Testis (tissue), 3 donors: ENCODE results near the gene CTPS2. TPM values are rescaled to one million over a fixed set of nuclear protein-coding genes. Genes with fewer than 3 reads are reported as not detected.

Experiments used
- DNase-seq: peaks from one replicate; pipeline ENCODE4 v3.0.0-alpha.2; 2019
- H3K27ac ChIP-seq, 2 donors: fragments of 200-600 bp; sonication (generic); one replicate each; pipeline ENCODE4 v1.5.1; 2019
- H3K27me3 ChIP-seq: fragments of 200-600 bp; sonication (generic); one replicate; pipeline ENCODE4 v1.5.1; 2019
- H3K36me3 ChIP-seq: fragments of 200-600 bp; sonication (generic); one replicate; pipeline ENCODE4 v1.5.1; 2017; ENCODE audit warnings: low read depth; ENCODE audit errors: missing control alignments
- H3K4me1 ChIP-seq: fragments of 200-600 bp; sonication (generic); one replicate; pipeline ENCODE4 v1.5.1; 2019
- H3K4me3 ChIP-seq, 2 donors: fragments of 200-600 bp; sonication (generic); one replicate each; pipeline ENCODE4 v1.5.1; 2017 to 2019
- H3K9me3 ChIP-seq: fragments of 200-600 bp; sonication (generic); one replicate; pipeline ENCODE4 v1.5.1; 2017
- POLR2A ChIP-seq: fragments of 450-650 bp; IDR thresholded peaks from one replicate; pipeline ENCODE4 v1.6.1; 2017; ENCODE audit warnings: antibody characterized with exemption, mild to moderate bottlenecking, moderate library complexity
- WGBS, 2 donors: methylation state at CpG; one replicate each; pipeline ENCODE4 v1.1.5; 2018; 5-methylcytosine and 5-hydroxymethylcytosine counted together
- intact Hi-C: fragments of 100-400 bp; cut with DNase I; formaldehyde crosslinking; loops from one replicate; pipeline ENCODE4 v1.15.1; 2023; ENCODE audit warnings: low total_unique reads
- polyA plus RNA-seq: library from polyadenylated mRNA; stranded (reverse); fragments of 350-450 nt; fragmentation: Illumina TruSeq; extraction: RNeasy Lipid Tissue Mini Kit (QIAGEN cat#74804); gene quantifications from one replicate; pipeline ENCODE4 v1.2.3, GENCODE V29; 2014; ENCODE audit warnings: low read depth, low replicate concordance; ENCODE audit not compliant: insufficient read depth
- total RNA-seq, 2 donors: library from RNA; depleted of rRNA; stranded (reverse); fragments of >200 nt; gene quantifications; one replicate each; pipeline ENCODE4 v1.2.3, GENCODE V29; 2016
- TF ChIP-seq, protein P1 (sequence below), 3 experiments: fragments of 450-650 bp in 2 of 3; fragments of 200-600 bp in 1 of 3; sonication (generic) in 1 of 3; IDR thresholded peaks; one replicate each; pipeline ENCODE4 v1.5.1; 2016 to 2019; ENCODE audit warnings: antibody characterized with exemption in 3 of 3, mild to moderate bottlenecking in 2 of 3, moderate library complexity in 1 of 3

CTPS2 gene
- total and polyA plus RNA-seq, 3 donors from 2014 or later = 3.2 to 9.7 (median 9.5) TPM

DNA sequence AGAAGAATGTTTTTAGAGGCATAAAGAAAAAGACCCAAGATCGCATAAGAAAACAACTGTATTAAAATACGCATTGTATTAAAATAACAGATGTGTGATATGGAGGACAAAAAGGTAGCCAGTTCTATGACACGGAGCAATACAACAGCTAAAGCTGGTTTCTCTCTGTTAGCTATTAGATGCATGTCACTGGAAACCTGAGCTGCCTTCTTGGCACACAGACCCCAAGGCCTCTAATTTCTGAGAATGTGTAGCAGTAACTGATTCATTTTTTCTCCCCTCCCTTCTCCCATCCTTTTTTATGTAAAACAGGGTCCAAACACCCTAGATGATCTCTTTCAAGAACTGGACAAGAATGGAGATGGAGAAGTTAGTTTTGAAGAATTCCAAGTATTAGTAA lies 58.4 kb downstream of the CTPS2 start:
- Histone ChIP-seq H3K27ac (no peak overlapping the region), H3K27me3 (no peaks in the 10 kb centered on the region), H3K4me1 (no peaks in the 10 kb centered on the region), H3K36me3 (no peaks in the 10 kb centered on the region), H3K9me3 (no peaks in the 10 kb centered on the region), H3K4me3 (no peak overlapping the region)
- DNase-seq = no peak
- intact Hi-C loops = no loop called here
- 70 to 86% methylated on average over 3 of the region's 3 CpGs for WGBS, 2 donors
- TF ChIP-seq, protein P1, sequence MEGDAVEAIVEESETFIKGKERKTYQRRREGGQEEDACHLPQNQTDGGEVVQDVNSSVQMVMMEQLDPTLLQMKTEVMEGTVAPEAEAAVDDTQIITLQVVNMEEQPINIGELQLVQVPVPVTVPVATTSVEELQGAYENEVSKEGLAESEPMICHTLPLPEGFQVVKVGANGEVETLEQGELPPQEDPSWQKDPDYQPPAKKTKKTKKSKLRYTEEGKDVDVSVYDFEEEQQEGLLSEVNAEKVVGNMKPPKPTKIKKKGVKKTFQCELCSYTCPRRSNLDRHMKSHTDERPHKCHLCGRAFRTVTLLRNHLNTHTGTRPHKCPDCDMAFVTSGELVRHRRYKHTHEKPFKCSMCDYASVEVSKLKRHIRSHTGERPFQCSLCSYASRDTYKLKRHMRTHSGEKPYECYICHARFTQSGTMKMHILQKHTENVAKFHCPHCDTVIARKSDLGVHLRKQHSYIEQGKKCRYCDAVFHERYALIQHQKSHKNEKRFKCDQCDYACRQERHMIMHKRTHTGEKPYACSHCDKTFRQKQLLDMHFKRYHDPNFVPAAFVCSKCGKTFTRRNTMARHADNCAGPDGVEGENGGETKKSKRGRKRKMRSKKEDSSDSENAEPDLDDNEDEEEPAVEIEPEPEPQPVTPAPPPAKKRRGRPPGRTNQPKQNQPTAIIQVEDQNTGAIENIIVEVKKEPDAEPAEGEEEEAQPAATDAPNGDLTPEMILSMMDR (IDR thresholded peaks at IDR 0.05) = no peak
- no peak for TF ChIP-seq POLR2A

DNA sequence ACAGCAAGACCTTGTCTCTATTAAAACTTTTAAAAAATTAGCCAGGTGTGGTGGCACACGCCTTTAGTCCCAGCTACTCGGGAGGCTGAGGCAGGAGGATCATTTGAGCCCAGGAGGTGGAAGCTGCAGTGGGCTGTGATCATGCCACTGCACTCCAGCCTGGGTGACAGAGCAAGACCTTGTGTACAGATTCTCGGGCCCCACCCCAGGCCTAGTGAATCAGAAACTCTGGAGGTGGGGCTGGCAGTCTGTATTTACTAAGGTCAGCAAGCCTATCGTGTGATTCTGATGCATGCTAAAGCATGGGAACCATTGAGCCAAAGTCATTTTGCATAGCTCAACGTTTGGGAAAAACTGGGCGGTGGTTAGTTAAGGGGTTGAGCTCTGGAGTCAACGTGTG lies 59.0 kb downstream of the CTPS2 start:
- TF ChIP-seq, protein P1 (IDR thresholded peaks at IDR 0.05) = no peak
- TF ChIP-seq POLR2A = no peak
- no peak for DNase-seq
- 74 to 83% methylated on average over 4 to 7 of the region's 7 CpGs for WGBS, 2 donors
- no peaks in the 10 kb centered on the region for H3K4me1 ChIP-seq
- intact Hi-C loops = no loop called here
- no peak overlapping the region for H3K4me3 ChIP-seq
- H3K27ac ChIP-seq = no peak overlapping the region
- H3K36me3 ChIP-seq = no peaks in the 10 kb centered on the region
- no peaks in the 10 kb centered on the region for H3K27me3 ChIP-seq
- H3K9me3 ChIP-seq = no peaks in the 10 kb centered on the region

DNA sequence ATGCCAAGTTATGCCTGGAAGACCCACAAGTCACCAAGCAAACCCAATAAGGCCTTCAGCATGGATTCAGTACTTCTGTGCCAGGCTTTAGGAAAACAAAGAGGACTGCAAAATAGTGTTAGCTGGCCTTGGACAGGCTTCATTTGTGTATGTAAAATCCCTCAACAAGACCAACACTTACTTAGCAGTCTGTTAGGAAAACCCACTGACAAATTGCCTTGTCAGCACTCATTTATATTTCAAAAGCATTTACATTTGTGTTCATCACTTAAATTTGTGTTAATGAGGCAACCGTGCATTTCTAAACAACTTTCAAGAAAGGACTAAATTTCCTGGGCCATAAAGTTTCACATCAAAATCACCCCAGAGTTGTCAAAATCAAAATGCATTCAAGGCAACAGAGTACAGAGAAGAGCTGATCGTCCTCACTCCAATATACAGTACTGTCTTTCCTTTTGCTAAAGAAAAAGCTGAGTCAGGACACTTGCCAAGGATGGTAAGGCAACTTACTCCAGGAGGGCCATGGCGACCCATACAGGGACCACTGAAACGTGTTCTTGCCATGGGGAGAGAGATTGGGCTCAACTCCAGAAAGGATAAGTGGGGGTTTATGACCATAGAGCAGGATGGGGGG lies 61.0 kb downstream of the CTPS2 start:
- DNase-seq = no peak
- H3K27ac ChIP-seq = no peak overlapping the region
- TF ChIP-seq, protein P1 (IDR thresholded peaks at IDR 0.05) = no peak
- no peak for TF ChIP-seq POLR2A
- H3K4me1 ChIP-seq = no peaks in the 10 kb centered on the region
- H3K9me3 ChIP-seq = no peaks in the 10 kb centered on the region
- no peak overlapping the region for H3K4me3 ChIP-seq
- H3K27me3 ChIP-seq = no peaks in the 10 kb centered on the region
- intact Hi-C loops = no loop called here
- WGBS, 2 donors = 77 to 88% methylated on average over 3 to 4 of the region's 4 CpGs
- no peaks in the 10 kb centered on the region for H3K36me3 ChIP-seq

DNA sequence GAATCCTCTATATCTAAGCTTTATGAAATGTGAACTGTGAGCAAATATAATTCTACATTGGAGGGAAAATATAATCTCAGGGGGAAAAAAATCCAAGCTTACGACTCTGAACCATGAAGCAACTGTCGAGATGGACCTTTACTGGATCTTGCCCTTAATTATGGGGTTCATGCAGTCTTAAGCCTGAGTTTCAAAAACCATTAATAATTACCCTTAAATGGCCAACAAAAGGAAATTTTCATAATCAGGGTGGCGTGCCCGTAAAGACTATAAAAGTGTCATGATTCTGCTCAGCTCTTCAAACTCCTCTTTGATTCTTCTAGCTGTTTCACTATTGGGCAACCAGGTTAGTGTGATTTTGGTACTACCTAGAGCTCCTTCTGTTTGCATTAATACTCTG lies 62.6 kb downstream of the CTPS2 start, which contains the start of gene S100G:
S100G (plus strand) TSS at position 301 of the 400 bp plus-strand sequence. CDS start 849 bp downstream, outside the sequence.
- no peak for TF ChIP-seq POLR2A
- TF ChIP-seq, protein P1 (IDR thresholded peaks at IDR 0.05) = no peak
- Histone ChIP-seq H3K27me3 (no peaks in the 10 kb centered on the region), H3K36me3 (no peaks in the 10 kb centered on the region), H3K9me3 (no peaks in the 10 kb centered on the region), H3K27ac (no peak within 1 kb of the TSS), H3K4me1 (no peaks in the 10 kb centered on the region), H3K4me3 (no peak within 1 kb of the TSS)
- intact Hi-C loops = no loop called here
- WGBS, 2 donors = 93 to 96% methylated on average over 4 of the region's 4 CpGs
- DNase-seq = no peak
